HepG2 (cell line): ENCODE measurements around the gene UBA6. TPM values are rescaled to one million over a fixed set of nuclear protein-coding genes. Genes with fewer than 3 reads are reported as not detected.

ENCODE experiments used
- ATAC-seq: fragments of 200-7000 bp; cut with Tn5 transposase; 3 replicates; pipeline ENCODE4 v1.9.1; 2020; ENCODE audit warnings: mild to moderate bottlenecking, moderate library complexity
- BruUV-seq: library from RNA; stranded (reverse); fragments of 400-500 nt; replicated peaks from 2 replicates; lab custom pipeline; 2021; lab: Mats Ljungman, UMichigan
- CTCF ChIA-PET: fragments of 300-600 bp; formaldehyde crosslinking; extraction: SDS; loops from one replicate; lab custom pipeline; 2021; ENCODE audit warnings: low total read pairs, inconsistent platforms, low intra/inter-chr PET ratio; lab: Yijun Ruan, JAX
- POLR2A ChIA-PET: fragments of 350-600 bp; sonication (Branson Sonifier 250); formaldehyde crosslinking; loops from one replicate; lab custom pipeline; 2020; ENCODE audit warnings: antibody characterized with exemption, inconsistent platforms; lab: Yijun Ruan, JAX
- DNase-seq: peaks from one replicate; pipeline ENCODE4 v3.0.0-alpha.2; 2015; ENCODE audit warnings: low spot score
- FAIRE-seq: peaks from 3 replicates; lab custom pipeline; 2011; peaks lifted over from hg19 to GRCh38; lab: Jason Lieb, UNC
- H2AFZ ChIP-seq: one replicate; pipeline ENCODE4 v1.6.1; 2011; ENCODE audit warnings: low read length, inconsistent platforms
- H3K27ac ChIP-seq: fragments of 300-600 bp; 3 replicates; pipeline ENCODE4 v1.8.0; 2011; ENCODE audit warnings: mixed run types, mild to moderate bottlenecking, mixed read lengths, low read length, inconsistent platforms; ENCODE audit not compliant: insufficient read depth; ENCODE audit errors: extremely low read length
- H3K27me3 ChIP-seq, 2 experiments: fragments of 200-600 bp in 1 of 2; 2 replicates in 1 of 2; 3 replicates in 1 of 2; pipeline versions ENCODE4 v1.6.0 to v1.8.0; 2011; ENCODE audit warnings: low read length in 2 of 2, mild to moderate bottlenecking in 2 of 2, moderate library complexity in 2 of 2, inconsistent platforms in 1 of 2; ENCODE audit not compliant: insufficient read depth in 2 of 2, control insufficient read depth in 1 of 2
- H3K36me3 ChIP-seq, 2 experiments: fragments of 200-600 bp in 1 of 2; replicated peaks in 1 of 2; 2 replicates in 1 of 2; 3 replicates in 1 of 2; pipeline versions ENCODE4 v1.5.1 to v1.8.0; 2011; ENCODE audit warnings: low read length in 2 of 2, inconsistent platforms in 1 of 2; ENCODE audit not compliant: insufficient read depth in 2 of 2, control insufficient read depth in 1 of 2
- H3K4me1 ChIP-seq: 2 replicates; pipeline ENCODE4 v1.5.1; 2012; ENCODE audit warnings: low read length, inconsistent platforms; ENCODE audit not compliant: insufficient read depth
- H3K4me2 ChIP-seq: 2 replicates; pipeline ENCODE4 v1.6.0; 2011; ENCODE audit warnings: low read depth, low read length, inconsistent platforms
- H3K4me3 ChIP-seq, 3 experiments: fragments of 200-600 bp in 1 of 3; sonication (generic), shearing (Covaris generic) in 1 of 3; replicated peaks in 1 of 3; 2 replicates each; pipeline ENCODE4 v1.5.1; 2011 to 2016; ENCODE audit warnings: low read length in 3 of 3, inconsistent platforms in 2 of 3, low read depth in 2 of 3, mild to moderate bottlenecking in 2 of 3, control low read depth in 1 of 3, mixed read lengths in 1 of 3; ENCODE audit not compliant: insufficient read depth in 1 of 3
- H3K79me2 ChIP-seq: one replicate; pipeline ENCODE4 v1.6.1; 2011; ENCODE audit warnings: low read length, inconsistent platforms; ENCODE audit not compliant: insufficient read depth
- H3K9ac ChIP-seq: 2 replicates; pipeline ENCODE4 v1.6.0; 2011; ENCODE audit warnings: mild to moderate bottlenecking, low read depth, low read length, inconsistent platforms; ENCODE audit not compliant: insufficient read depth
- H3K9me3 ChIP-seq: 2 replicates; pipeline ENCODE4 v1.5.1; 2012; ENCODE audit warnings: mild to moderate bottlenecking, low read length
- H4K20me1 ChIP-seq: 2 replicates; pipeline ENCODE4 v1.6.0; 2011; ENCODE audit warnings: inconsistent platforms, mild to moderate bottlenecking, low read length, moderate library complexity; ENCODE audit not compliant: insufficient read depth
- FLYWCH1 ChIP-seq: sonication (generic); formaldehyde crosslinking; IDR thresholded peaks from 2 replicates; pipeline ENCODE4 v1.8.1; 2023; ENCODE audit warnings: mild to moderate bottlenecking, missing genetic modification reagents
- GABPA ChIP-seq, 2 experiments: IDR thresholded peaks; 2 replicates each; pipeline ENCODE4 v1.6.1; 2011 to 2016; ENCODE audit warnings: low read depth in 2 of 2, low read length in 1 of 2, missing biosample characterization in 1 of 2, missing genetic modification characterization in 1 of 2
- NCOA1 ChIP-seq: sonication (generic); formaldehyde crosslinking; IDR thresholded peaks from 2 replicates; pipeline ENCODE4 v1.9.0; 2021; ENCODE audit warnings: missing genetic modification reagents
- PAWR ChIP-seq: sonication (generic); formaldehyde crosslinking; IDR thresholded peaks from 2 replicates; pipeline ENCODE4 v1.4.0; 2020; ENCODE audit warnings: missing genetic modification reagents, mild to moderate bottlenecking, borderline replicate concordance
- ZNF121 ChIP-seq: sonication (generic); formaldehyde crosslinking; IDR thresholded peaks from 2 replicates; pipeline ENCODE4 v1.5.0; 2020; ENCODE audit warnings: mild to moderate bottlenecking, missing genetic modification reagents
- ZNF143 ChIP-seq: sonication (generic); formaldehyde crosslinking; IDR thresholded peaks from 2 replicates; pipeline ENCODE4 v1.4.0; 2020; ENCODE audit warnings: missing genetic modification reagents
- ZNF225 ChIP-seq: sonication (generic); formaldehyde crosslinking; IDR thresholded peaks from 2 replicates; pipeline ENCODE4 v1.4.0; 2020; ENCODE audit warnings: mild to moderate bottlenecking, missing genetic modification reagents
- ZNF30 ChIP-seq: sonication (generic); formaldehyde crosslinking; IDR thresholded peaks from 2 replicates; pipeline ENCODE4 v1.5.0; 2020; ENCODE audit warnings: mild to moderate bottlenecking, missing genetic modification reagents
- ZNF589 ChIP-seq: sonication (generic); formaldehyde crosslinking; conservative IDR thresholded peaks from 2 replicates; pipeline ENCODE4 v1.8.0; 2022; ENCODE audit warnings: mild to moderate bottlenecking, moderate library complexity, missing genetic modification reagents
- WGBS: methylation state at CpG from one replicate; pipeline ENCODE4 v1.1.6; 2017; ENCODE audit warnings: low lambda C conversion rate; 5-methylcytosine and 5-hydroxymethylcytosine counted together
- in situ Hi-C: cut with HindIII; loops from 2 replicates; pipeline ENCODE4 v1.10.0; 2017; ENCODE audit warnings: low pct_unique_long_range_greater_than_20kb; ENCODE audit not compliant: extremely low pct_ligation_motif_present
- intact Hi-C: fragments of 100-400 bp; cut with micrococcal nuclease; formaldehyde crosslinking; loops from one replicate; pipeline ENCODE4 v1.10.0; 2022; ENCODE audit not compliant: unreplicated experiment
- polyA plus RNA-seq, 8 experiments: library from polyadenylated mRNA; depleted of rRNA in 3 of 8; stranded (reverse) in 7 of 8; unstranded in 1 of 8; fragments of >200 nt; fragmentation: Illumina TruSeq in 4 of 8; extraction: Trizol in 4 of 8; gene quantifications; 2 replicates each; pipeline versions ENCODE4 v1.2.1 to v1.2.3, GENCODE V29; 2011 to 2016; ENCODE audit warnings: low read depth in 4 of 8, missing spikeins in 1 of 8, mixed read lengths in 1 of 8; ENCODE audit not compliant: insufficient read depth in 1 of 8
- total RNA-seq, 5 experiments: library from RNA; depleted of rRNA; stranded (reverse); fragments of >200 nt; fragmentation: Illumina TruSeq; extraction: Trizol; gene quantifications; 2 replicates each; pipeline ENCODE4 v1.2.3, GENCODE V29; 2016; ENCODE audit warnings: low read depth in 1 of 5
- TF ChIP-seq, protein P1 (sequence below): sonication (generic); formaldehyde crosslinking; conservative IDR thresholded peaks from 2 replicates; pipeline ENCODE4 v1.4.0; 2020; ENCODE audit warnings: missing genetic modification reagents
- TF ChIP-seq, protein P2 (sequence below): IDR thresholded peaks from 2 replicates; pipeline ENCODE4 v1.6.1; 2016
- TF ChIP-seq, protein P3 (sequence below): sonication (generic); formaldehyde crosslinking; IDR thresholded peaks from 2 replicates; pipeline ENCODE4 v1.9.0; 2021; ENCODE audit warnings: missing genetic modification reagents, borderline replicate concordance
- TF ChIP-seq, protein P4 (sequence below): sonication (generic); formaldehyde crosslinking; IDR thresholded peaks from 2 replicates; pipeline ENCODE4 v1.5.1; 2020; ENCODE audit warnings: mild to moderate bottlenecking, missing genetic modification reagents, borderline replicate concordance

The UBA6 gene
- total and polyA plus RNA-seq, 2 of the 13 experiments (the other 11 are each of a cell fraction or from before 2014, with no cell fraction given) = 33.3 to 75.4 TPM

DNA sequence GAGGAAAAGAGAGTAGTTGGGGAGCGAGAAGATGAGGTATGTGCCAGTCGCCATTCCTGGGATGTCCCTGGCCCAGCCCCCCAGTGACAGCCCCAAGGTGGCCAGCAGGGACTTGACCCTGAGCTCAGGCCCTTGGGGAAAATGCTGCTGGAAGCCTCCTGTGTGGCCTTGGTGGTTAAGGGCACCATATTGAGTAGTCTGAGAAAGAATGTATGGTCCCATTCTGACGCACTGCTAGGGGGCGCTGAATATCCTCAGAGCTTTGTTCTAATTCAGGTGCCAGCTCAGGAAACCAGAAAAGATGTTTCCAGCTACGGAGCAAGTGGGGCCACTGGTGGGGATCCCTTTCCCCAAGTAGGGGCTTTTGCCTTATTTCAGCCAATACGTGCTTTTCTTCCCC lies 14.0 kb upstream of the UBA6 start (continued):
- TF ChIP-seq, protein P1, sequence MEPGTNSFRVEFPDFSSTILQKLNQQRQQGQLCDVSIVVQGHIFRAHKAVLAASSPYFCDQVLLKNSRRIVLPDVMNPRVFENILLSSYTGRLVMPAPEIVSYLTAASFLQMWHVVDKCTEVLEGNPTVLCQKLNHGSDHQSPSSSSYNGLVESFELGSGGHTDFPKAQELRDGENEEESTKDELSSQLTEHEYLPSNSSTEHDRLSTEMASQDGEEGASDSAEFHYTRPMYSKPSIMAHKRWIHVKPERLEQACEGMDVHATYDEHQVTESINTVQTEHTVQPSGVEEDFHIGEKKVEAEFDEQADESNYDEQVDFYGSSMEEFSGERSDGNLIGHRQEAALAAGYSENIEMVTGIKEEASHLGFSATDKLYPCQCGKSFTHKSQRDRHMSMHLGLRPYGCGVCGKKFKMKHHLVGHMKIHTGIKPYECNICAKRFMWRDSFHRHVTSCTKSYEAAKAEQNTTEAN (CRISPR knock-in tag) = no peak
- TF ChIP-seq ZNF589 (CRISPR knock-in tag) = no peak

DNA sequence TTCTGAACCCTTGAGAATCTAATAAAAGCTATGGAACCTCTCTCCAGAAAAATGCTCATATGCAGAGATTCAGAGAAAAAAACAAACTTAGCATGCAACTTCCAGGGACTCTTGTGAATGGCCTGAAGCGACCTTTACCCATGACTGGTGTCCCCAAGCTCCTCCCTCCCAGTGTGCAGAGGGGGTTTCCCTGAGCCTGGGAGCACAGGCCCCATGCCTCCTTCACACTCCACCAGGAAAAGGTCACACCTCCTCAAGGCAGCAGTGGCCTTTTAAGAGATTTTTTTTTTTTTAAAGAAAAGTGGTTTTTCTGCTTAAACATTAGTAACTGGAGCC lies 13.3 kb upstream of the UBA6 start:
- peaks cover 3% of the 10 kb centered on the region; the same call in 1 of the 2 replicates for H4K20me1 ChIP-seq
- CTCF ChIA-PET = no interaction called here
- H3K4me1 ChIP-seq = peaks cover 13% of the 10 kb centered on the region
- ATAC-seq (peak; percentile 38; the same call in 1 of the 3 replicates), FAIRE-seq (no peak), DNase-seq (no peak)
- no peak overlapping the region for H3K27ac ChIP-seq
- H3K9ac ChIP-seq = no peak overlapping the region
- H3K79me2 ChIP-seq = peaks cover 20% of the 10 kb centered on the region
- WGBS = 90% methylated on average over 1 of the region's 1 CpG
- no peaks in the 10 kb centered on the region for H3K9me3 ChIP-seq
- BruUV-seq = no TSS peak
- in situ Hi-C loops = no loop called here
- intact Hi-C loops = no loop called here
- no peak overlapping the region for H3K4me2 ChIP-seq
- no peaks in the 10 kb centered on the region; a peak in 1 of 5 replicates for H3K27me3 ChIP-seq
- no peak overlapping the region for H2AFZ ChIP-seq
- POLR2A ChIA-PET = no interaction called here
- no peak overlapping the region for H3K4me3 ChIP-seq
- peaks cover 3 to 12% of the 10 kb centered on the region in 2 experiments; a peak in 2 of 5 replicates for H3K36me3 ChIP-seq
- TF ChIP-seq ZNF121 (CRISPR knock-in tag) (no peak), PAWR (no peak), ZNF30 (CRISPR knock-in tag) (no peak), NCOA1 (CRISPR knock-in tag) (no peak), ZNF225 (CRISPR knock-in tag) (no peak), ZNF143 (CRISPR knock-in tag) (no peak), GABPA (IDR thresholded peaks at IDR 0.05; ENCODE audit: low read depth, low read length) (no peak), GABPA (CRISPR knock-in tag; IDR thresholded peaks at IDR 0.05; ENCODE audit: low read depth) (no peak), FLYWCH1 (CRISPR knock-in tag) (no peak)
- TF ChIP-seq, protein P2, sequence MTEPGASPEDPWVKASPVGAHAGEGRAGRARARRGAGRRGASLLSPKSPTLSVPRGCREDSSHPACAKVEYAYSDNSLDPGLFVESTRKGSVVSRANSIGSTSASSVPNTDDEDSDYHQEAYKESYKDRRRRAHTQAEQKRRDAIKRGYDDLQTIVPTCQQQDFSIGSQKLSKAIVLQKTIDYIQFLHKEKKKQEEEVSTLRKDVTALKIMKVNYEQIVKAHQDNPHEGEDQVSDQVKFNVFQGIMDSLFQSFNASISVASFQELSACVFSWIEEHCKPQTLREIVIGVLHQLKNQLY (CRISPR knock-in tag) = no peak
- TF ChIP-seq, protein P3, sequence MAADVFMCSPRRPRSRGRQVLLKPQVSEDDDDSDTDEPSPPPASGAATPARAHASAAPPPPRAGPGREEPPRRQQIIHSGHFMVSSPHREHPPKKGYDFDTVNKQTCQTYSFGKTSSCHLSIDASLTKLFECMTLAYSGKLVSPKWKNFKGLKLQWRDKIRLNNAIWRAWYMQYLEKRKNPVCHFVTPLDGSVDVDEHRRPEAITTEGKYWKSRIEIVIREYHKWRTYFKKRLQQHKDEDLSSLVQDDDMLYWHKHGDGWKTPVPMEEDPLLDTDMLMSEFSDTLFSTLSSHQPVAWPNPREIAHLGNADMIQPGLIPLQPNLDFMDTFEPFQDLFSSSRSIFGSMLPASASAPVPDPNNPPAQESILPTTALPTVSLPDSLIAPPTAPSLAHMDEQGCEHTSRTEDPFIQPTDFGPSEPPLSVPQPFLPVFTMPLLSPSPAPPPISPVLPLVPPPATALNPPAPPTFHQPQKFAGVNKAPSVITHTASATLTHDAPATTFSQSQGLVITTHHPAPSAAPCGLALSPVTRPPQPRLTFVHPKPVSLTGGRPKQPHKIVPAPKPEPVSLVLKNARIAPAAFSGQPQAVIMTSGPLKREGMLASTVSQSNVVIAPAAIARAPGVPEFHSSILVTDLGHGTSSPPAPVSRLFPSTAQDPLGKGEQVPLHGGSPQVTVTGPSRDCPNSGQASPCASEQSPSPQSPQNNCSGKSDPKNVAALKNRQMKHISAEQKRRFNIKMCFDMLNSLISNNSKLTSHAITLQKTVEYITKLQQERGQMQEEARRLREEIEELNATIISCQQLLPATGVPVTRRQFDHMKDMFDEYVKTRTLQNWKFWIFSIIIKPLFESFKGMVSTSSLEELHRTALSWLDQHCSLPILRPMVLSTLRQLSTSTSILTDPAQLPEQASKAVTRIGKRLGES (CRISPR knock-in tag) = no peak
- TF ChIP-seq, protein P4, sequence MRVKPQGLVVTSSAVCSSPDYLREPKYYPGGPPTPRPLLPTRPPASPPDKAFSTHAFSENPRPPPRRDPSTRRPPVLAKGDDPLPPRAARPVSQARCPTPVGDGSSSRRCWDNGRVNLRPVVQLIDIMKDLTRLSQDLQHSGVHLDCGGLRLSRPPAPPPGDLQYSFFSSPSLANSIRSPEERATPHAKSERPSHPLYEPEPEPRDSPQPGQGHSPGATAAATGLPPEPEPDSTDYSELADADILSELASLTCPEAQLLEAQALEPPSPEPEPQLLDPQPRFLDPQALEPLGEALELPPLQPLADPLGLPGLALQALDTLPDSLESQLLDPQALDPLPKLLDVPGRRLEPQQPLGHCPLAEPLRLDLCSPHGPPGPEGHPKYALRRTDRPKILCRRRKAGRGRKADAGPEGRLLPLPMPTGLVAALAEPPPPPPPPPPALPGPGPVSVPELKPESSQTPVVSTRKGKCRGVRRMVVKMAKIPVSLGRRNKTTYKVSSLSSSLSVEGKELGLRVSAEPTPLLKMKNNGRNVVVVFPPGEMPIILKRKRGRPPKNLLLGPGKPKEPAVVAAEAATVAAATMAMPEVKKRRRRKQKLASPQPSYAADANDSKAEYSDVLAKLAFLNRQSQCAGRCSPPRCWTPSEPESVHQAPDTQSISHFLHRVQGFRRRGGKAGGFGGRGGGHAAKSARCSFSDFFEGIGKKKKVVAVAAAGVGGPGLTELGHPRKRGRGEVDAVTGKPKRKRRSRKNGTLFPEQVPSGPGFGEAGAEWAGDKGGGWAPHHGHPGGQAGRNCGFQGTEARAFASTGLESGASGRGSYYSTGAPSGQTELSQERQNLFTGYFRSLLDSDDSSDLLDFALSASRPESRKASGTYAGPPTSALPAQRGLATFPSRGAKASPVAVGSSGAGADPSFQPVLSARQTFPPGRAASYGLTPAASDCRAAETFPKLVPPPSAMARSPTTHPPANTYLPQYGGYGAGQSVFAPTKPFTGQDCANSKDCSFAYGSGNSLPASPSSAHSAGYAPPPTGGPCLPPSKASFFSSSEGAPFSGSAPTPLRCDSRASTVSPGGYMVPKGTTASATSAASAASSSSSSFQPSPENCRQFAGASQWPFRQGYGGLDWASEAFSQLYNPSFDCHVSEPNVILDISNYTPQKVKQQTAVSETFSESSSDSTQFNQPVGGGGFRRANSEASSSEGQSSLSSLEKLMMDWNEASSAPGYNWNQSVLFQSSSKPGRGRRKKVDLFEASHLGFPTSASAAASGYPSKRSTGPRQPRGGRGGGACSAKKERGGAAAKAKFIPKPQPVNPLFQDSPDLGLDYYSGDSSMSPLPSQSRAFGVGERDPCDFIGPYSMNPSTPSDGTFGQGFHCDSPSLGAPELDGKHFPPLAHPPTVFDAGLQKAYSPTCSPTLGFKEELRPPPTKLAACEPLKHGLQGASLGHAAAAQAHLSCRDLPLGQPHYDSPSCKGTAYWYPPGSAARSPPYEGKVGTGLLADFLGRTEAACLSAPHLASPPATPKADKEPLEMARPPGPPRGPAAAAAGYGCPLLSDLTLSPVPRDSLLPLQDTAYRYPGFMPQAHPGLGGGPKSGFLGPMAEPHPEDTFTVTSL = no peak
